ENCODE data around the gene LMCD1. TPM values are rescaled to one million over a fixed set of nuclear protein-coding genes. Genes with fewer than 3 reads are reported as not detected.
A peak's percentile ranks its signal among the peaks of the same experiment; 100 is the strongest.

LMCD1 gene
- 100 to 1,000 TPM in 2 of 4 donors, 10 to 100 TPM in 2; 43.2 to 576 (median 131) TPM for total RNA-seq

- Histone ChIP-seq H3K27ac (replicated peaks in 1 of 4) (peak within 1 kb of the TSS; percentile 85 to 88 (median 88)), H3K36me3 (no peaks in the 10 kb centered on the region), H3K4me3 (peak within 1 kb of the TSS; percentile 56 to 63 (median 62)), H3K4me1 (peaks cover 35 to 66% (median 44%) of the 10 kb centered on the region in 4 donors), H3K9me3 (no peaks in the 10 kb centered on the region), H3K27me3 (no peaks in the 10 kb centered on the region)
- intact Hi-C loops (cut with DNase I) = loop anchor here (5.0 kb wide), 1 partner anchor 121 kb away; no protein-coding TSS in a partner anchor
- TF ChIP-seq POLR2A (IDR thresholded peaks at IDR 0.05; ENCODE audit: low read depth) (peak; percentile 41), CTCF (IDR thresholded peaks at IDR 0.05) (peak; percentile 41 to 54 (median 51)), EP300 (IDR thresholded peaks at IDR 0.05) (no peak), POLR2AphosphoS5 (IDR thresholded peaks at IDR 0.05) (peak; percentile 91 to 94)
- peak; percentile 96 for DNase-seq (ENCODE audit: extremely low spot score)
- WGBS = 2% methylated on average over 29 of the region's 49 CpGs
Measured at GRCh38 chr3:8501371-8502131, at the start of gene LMCD1. Gene LMCD1, plus strand, starts transcription at chr3:8501823. Its CDS starts 116 bp downstream, at chr3:8501939.

GRCh38 chr3:8452112-8452511, 49.5 kb upstream of the LMCD1 start:
- H3K27ac ChIP-seq (replicated peaks in 1 of 4) = no peak overlapping the region
- intact Hi-C loops (cut with DNase I) = no loop called here
- 87% methylated on average over 4 of the region's 4 CpGs for WGBS

GRCh38 chr3:8453153-8453552, 48.5 kb upstream of the LMCD1 start:
- H3K36me3 ChIP-seq = no peaks in the 10 kb centered on the region
- peaks cover 0 to 10% (median 2%) of the 10 kb centered on the region in 4 donors for H3K4me1 ChIP-seq
- no peaks in the 10 kb centered on the region for H3K9me3 ChIP-seq
- no peak overlapping the region for H3K4me3 ChIP-seq
- no peaks in the 10 kb centered on the region for H3K27me3 ChIP-seq
- 92% methylated on average over 5 of the region's 5 CpGs for WGBS
- H3K27ac ChIP-seq (replicated peaks in 1 of 4) = no peak overlapping the region
- TF ChIP-seq POLR2A (IDR thresholded peaks at IDR 0.05; ENCODE audit: low read depth) = no peak
- TF ChIP-seq EP300 (IDR thresholded peaks at IDR 0.05) = no peak
- TF ChIP-seq POLR2AphosphoS5 (IDR thresholded peaks at IDR 0.05) = no peak
- no peak for TF ChIP-seq CTCF (IDR thresholded peaks at IDR 0.05)
- intact Hi-C loops (cut with DNase I) = no loop called here
- DNase-seq (ENCODE audit: extremely low spot score) = no peak

More at GRCh38 chr3:8452112-8452511, 49.5 kb upstream of the LMCD1 start:
- H3K36me3 ChIP-seq = no peaks in the 10 kb centered on the region
- no peaks in the 10 kb centered on the region for H3K27me3 ChIP-seq
- TF ChIP-seq EP300 (IDR thresholded peaks at IDR 0.05) (no peak), POLR2A (IDR thresholded peaks at IDR 0.05; ENCODE audit: low read depth) (no peak), POLR2AphosphoS5 (IDR thresholded peaks at IDR 0.05) (no peak), CTCF (IDR thresholded peaks at IDR 0.05) (no peak)
- no peaks in the 10 kb centered on the region for H3K9me3 ChIP-seq
- no peak overlapping the region for H3K4me3 ChIP-seq
- DNase-seq (ENCODE audit: extremely low spot score) = no peak
- peaks cover 0 to 10% (median 2%) of the 10 kb centered on the region in 4 donors for H3K4me1 ChIP-seq

GRCh38 chr3:8455526-8456411, 45.9 kb upstream of the LMCD1 start:
- intact Hi-C loops (cut with DNase I) = no loop called here
- Histone ChIP-seq H3K4me1 (peaks cover 0 to 10% (median 2%) of the 10 kb centered on the region in 4 donors), H3K27ac (replicated peaks in 1 of 4) (no peak overlapping the region), H3K4me3 (no peak overlapping the region), H3K27me3 (no peaks in the 10 kb centered on the region), H3K9me3 (no peaks in the 10 kb centered on the region), H3K36me3 (no peaks in the 10 kb centered on the region)
- TF ChIP-seq POLR2AphosphoS5 (IDR thresholded peaks at IDR 0.05) (no peak), POLR2A (IDR thresholded peaks at IDR 0.05; ENCODE audit: low read depth) (no peak), CTCF (IDR thresholded peaks at IDR 0.05) (no peak), EP300 (IDR thresholded peaks at IDR 0.05) (no peak)
- 85% methylated on average over 5 of the region's 5 CpGs for WGBS
- no peak for DNase-seq (ENCODE audit: extremely low spot score)
